NCI-H446 (cell line): ENCODE measurements around the gene NTF3.

ENCODE experiments used
- DNase-seq, 2 experiments: peaks; one replicate each; lab custom pipeline; 2025; lab: John Stamatoyannopoulos, UW

NTF3 gene

GRCh38 chr12:5487948-5488625 lies 56.2 kb downstream of the NTF3 start:
- DNase-seq, result peak in 1 of 2 experiments; percentile 27

DNA sequence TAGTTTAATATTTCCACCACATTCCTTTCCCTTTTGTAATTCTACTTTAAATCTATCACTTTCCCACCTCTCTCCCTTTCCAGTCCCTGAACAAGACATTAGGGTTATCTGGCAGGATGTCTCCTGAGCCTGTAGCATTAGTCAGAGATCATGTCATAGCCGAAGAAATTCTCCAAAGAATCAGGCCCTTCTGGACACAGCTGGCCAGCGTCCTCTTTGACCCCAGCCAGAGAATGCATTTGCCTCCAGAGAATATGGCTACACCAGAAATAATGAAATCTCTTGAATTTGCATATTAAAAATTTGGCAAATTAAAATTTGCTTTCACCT lies 56.7 kb downstream of the NTF3 start:
- DNase-seq, result no peak

DNA sequence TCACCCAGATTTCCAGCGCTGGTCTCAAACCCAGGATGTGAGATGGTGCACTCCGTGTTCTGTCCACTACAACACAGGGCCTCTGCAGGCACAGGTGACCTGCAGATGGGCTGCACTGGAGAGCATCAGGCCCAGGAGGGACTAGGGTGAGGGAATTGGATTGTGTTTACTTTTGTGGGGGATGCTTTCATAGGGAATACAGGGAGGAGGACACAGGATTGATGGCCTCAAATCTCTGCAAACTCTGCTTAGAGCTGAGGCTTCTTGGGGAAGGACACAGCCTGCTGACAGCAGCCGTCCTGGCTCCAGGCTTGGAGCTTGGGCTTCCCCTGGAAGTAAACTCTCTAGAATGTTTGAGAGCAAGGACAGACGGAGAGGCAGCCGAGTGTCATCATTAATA lies 57.1 kb downstream of the NTF3 start:
- DNase-seq, result no peak

- peak in 1 of 2 experiments; percentile 49 for DNase-seq
These were observed 58.0 kb downstream of the NTF3 start for GRCh38 chr12:5489760-5490406.

GRCh38 chr12:5492562-5492961 lies 60.7 kb downstream of the NTF3 start:
- DNase-seq, result no peak

DNA sequence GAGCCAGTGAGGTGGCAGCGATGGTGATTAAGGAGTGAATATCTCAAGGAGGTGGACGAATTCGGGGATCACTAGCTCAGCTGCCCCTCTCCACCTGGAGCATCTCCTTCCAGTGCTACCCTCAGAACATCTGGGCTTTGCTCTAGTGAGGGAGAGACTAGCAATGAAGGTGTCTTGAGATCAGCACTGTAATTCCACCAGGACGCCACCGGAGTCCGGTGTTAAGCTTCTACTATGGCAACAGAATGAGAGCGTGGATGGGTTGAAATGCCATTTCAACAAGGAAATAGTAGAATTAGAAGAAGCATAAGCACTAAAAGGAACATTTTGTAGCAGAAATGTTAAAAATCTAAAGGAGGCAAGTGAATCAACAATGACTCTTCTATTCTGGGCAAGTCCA lies 61.1 kb downstream of the NTF3 start:
- no peak for DNase-seq

- DNase-seq, result no peak
These were observed 62.4 kb downstream of the NTF3 start for GRCh38 chr12:5494343-5494742.

- DNase-seq, result no peak
These were observed 65.6 kb downstream of the NTF3 start for GRCh38 chr12:5497329-5498053.

DNA sequence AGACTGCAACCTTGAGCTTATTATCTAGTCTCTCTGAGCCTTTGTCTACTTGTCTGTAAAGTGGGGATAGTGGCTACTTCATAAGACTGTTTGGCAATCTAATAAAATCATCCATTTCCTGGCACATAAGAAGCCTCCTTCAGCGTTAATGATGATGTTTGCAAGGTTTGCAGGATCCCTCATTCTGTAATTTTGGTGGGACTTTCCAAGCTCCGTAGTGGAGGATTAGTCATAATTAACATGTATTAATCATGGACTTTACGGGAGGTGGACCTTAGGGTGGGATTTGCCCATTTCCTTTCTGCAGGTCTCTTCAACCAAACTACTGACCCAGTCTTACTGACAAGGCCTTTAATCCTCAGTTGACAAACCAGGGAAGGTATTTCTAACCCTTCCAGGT lies 66.2 kb downstream of the NTF3 start:
- DNase-seq, result no peak

DNA sequence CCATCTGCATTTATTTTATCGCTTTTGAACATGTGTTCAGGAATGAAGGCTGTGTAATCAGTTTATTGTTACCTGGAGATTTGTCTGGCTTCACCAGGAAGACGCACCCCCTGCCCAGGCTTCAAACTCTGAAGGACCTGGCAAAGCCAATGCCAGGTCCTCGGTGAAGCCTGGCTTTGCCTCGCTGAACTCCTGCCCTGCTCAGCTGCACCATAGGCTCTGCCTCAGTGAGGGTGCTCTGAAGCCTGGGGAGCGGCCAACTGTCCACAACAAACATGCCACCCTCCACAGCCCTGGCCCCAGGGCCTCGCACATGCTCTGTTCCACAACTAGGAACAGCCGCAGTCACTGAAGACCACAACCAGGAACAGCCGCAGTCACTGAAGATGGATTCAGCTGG lies 66.9 kb downstream of the NTF3 start:
- DNase-seq, result no peak

GRCh38 chr12:5499566-5500330 lies 67.8 kb downstream of the NTF3 start:
- no peak for DNase-seq

GRCh38 chr12:5500331-5500659 lies 68.4 kb downstream of the NTF3 start:
- no peak for DNase-seq

DNA sequence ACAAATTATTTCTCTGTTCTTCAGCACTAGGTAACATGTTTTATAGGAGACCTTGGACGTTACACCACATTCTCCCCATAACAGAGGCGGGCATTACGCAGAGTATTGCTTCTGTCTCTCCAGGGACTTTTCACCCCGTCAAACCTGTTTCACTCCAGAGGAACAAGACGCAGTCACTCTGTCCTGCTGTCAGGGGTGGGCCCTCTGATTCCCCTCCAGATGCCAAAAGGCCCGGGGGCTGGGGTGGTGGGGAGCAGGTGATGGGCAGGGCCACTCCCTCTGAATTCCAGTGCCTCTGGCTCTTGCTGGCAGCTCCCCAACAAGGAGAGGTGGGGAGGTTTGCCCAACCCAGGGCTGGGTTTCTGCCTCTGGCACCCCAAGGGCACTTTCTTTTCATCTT lies 71.9 kb downstream of the NTF3 start:
- DNase-seq, result no peak

- DNase-seq, result no peak
These were observed 73.2 kb downstream of the NTF3 start for GRCh38 chr12:5505116-5505515.

DNA sequence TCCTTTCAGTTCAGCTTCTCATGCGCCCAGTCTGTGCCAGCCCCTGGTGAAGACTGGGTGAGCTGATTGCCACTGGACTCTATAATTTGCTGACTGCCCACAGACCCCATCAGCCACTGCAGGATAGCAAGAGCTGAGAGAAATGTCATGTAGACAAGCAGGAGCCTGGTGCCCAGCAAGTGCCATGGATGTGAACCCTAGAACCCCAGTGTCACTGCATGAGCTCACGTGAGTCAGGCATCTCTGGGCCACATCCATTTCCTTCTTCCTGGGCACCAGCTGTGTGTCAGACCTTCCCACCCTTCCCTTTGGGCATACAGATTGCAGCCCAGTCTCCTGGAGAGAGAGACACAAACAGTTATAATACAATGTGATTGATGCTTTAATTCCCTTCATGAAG lies 73.8 kb downstream of the NTF3 start:
- DNase-seq, result no peak

DNA sequence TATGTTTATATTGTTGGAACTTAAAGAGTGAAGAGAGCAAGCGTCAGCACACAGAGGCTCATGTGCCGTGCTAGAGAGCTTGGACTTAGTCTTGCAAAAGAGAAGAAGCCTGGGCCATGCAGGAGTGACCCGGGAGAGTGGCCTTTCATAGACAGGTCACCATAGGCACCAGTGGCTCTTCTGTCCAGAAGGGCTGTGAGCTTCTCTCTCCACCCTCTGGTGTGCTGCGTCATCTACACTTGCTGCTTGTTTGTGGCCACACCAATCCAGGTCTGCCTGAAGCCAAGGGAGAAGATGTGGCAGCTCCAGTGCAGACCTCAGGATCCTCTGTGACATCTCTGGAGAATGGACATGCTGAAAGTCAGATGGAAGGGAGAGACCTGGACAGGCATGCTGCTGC lies 74.4 kb downstream of the NTF3 start:
- DNase-seq, result no peak

- no peak for DNase-seq
These were observed 74.9 kb downstream of the NTF3 start for GRCh38 chr12:5506821-5507231.

- DNase-seq, result no peak
These were observed 75.6 kb downstream of the NTF3 start for GRCh38 chr12:5507401-5507935.

GRCh38 chr12:5507944-5508343 lies 76.0 kb downstream of the NTF3 start:
- DNase-seq, result no peak

- no peak for DNase-seq
These were observed 77.2 kb downstream of the NTF3 start for GRCh38 chr12:5509102-5509501.

- DNase-seq, result no peak
These were observed 77.6 kb downstream of the NTF3 start for GRCh38 chr12:5509557-5509956.

DNA sequence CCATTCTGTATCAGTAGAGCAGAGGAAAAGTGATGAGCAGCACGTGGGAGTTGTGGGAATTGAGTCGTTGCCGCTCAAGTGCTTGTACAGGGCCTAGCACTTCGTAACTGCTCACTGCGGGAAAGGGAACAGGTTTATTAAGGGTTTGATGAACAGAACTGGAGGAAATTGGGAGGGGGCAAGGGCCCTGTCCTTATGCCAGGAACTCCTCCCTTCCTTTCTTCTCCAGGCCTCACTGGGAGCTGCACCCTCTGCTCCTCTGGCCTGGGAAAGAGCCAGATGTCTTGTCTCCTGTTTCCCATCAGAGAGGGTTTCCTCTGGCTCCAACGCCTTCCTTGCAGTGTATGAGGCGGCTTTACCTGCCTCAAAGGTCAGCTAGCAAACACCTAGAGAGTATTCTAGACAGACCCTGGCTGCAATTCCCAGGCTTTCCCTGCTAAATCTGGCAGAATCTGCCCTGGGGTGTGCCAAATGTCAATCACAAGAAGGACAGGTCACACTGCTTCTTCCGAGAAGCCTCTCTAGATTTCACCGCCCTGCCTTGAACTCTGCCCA lies 78.4 kb downstream of the NTF3 start:
- no peak for DNase-seq
